Activated naive CD4-positive, alpha-beta T cell (primary cell): ENCODE results near the gene PLEKHG3.

Source experiments
- DNase-seq, 4 experiments: peaks; one replicate each; lab custom pipeline; 2025; lab: John Stamatoyannopoulos, UW

The PLEKHG3 gene

GRCh38 chr14:64746298-64747250 lies 42.4 kb downstream of the PLEKHG3 start:
- DNase-seq: no peak

GRCh38 chr14:64747327-64747726 lies 43.1 kb downstream of the PLEKHG3 start:
- no peak for DNase-seq

- no peak for DNase-seq
These were observed 44.3 kb downstream of the PLEKHG3 start for GRCh38 chr14:64748521-64748920.

- no peak for DNase-seq
These were observed 44.9 kb downstream of the PLEKHG3 start for GRCh38 chr14:64748995-64749714.

- no peak for DNase-seq
These were observed 48.7 kb downstream of the PLEKHG3 start for GRCh38 chr14:64752909-64753308.

GRCh38 chr14:64753374-64753773 lies 49.1 kb downstream of the PLEKHG3 start:
- DNase-seq: no peak

- DNase-seq: no peak
These were observed 49.8 kb downstream of the PLEKHG3 start for GRCh38 chr14:64753999-64754398.

- no peak for DNase-seq
These were observed 50.5 kb downstream of the PLEKHG3 start for GRCh38 chr14:64754685-64755084.

- DNase-seq: no peak
These were observed 51.6 kb downstream of the PLEKHG3 start for GRCh38 chr14:64755781-64756221.

GRCh38 chr14:64756712-64757111 lies 52.5 kb downstream of the PLEKHG3 start:
- no peak for DNase-seq

- DNase-seq: no peak
These were observed 53.4 kb downstream of the PLEKHG3 start for GRCh38 chr14:64757601-64758000.

- DNase-seq: no peak
These were observed 53.8 kb downstream of the PLEKHG3 start for GRCh38 chr14:64758025-64758521.

GRCh38 chr14:64758691-64759554 lies 54.7 kb downstream of the PLEKHG3 start:
- DNase-seq: no peak

- DNase-seq: no peak
These were observed 55.3 kb downstream of the PLEKHG3 start for GRCh38 chr14:64759555-64759938.

- peak; percentile 9 to 32 (median 24) for DNase-seq
These were observed 56.0 kb downstream of the PLEKHG3 start for GRCh38 chr14:64760146-64760755.

- DNase-seq: no peak
These were observed 56.7 kb downstream of the PLEKHG3 start for GRCh38 chr14:64760916-64761315.

GRCh38 chr14:64761441-64762043 lies 57.3 kb downstream of the PLEKHG3 start:
- DNase-seq: no peak

- no peak for DNase-seq
These were observed 58.1 kb downstream of the PLEKHG3 start for GRCh38 chr14:64762044-64763034.

GRCh38 chr14:64763085-64763782 lies 59.0 kb downstream of the PLEKHG3 start:
- DNase-seq: no peak
